ENCODE data around the gene EPS8L2. TPM values are rescaled to one million over a fixed set of nuclear protein-coding genes. Genes with fewer than 3 reads are reported as not detected.

Gene EPS8L2
- total and polyA plus RNA-seq, 9 of the 15 experiments (the other 6 are each of a cell fraction or from before 2014, with no cell fraction given), result 0.75 to 17.0 (median 3.7) TPM

GRCh38 chr11:770642-771616 is 64.9 kb downstream of the EPS8L2 start (continued):
- TF ChIP-seq, protein P1, sequence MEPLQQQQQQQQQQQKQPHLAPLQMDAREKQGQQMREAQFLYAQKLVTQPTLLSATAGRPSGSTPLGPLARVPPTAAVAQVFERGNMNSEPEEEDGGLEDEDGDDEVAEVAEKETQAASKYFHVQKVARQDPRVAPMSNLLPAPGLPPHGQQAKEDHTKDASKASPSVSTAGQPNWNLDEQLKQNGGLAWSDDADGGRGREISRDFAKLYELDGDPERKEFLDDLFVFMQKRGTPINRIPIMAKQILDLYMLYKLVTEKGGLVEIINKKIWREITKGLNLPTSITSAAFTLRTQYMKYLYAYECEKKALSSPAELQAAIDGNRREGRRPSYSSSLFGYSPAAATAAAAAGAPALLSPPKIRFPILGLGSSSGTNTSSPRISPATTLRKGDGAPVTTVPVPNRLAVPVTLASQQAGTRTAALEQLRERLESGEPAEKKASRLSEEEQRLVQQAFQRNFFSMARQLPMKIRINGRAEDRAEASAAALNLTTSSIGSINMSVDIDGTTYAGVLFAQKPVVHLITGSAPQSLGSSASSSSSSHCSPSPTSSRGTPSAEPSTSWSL (CRISPR knock-in tag; IDR thresholded peaks at IDR 0.05; ENCODE audit: borderline replicate concordance), result no peak
- TF ChIP-seq SNIP1 (IDR thresholded peaks at IDR 0.05; ENCODE audit: low read depth), result no peak
- TF ChIP-seq, protein P2, sequence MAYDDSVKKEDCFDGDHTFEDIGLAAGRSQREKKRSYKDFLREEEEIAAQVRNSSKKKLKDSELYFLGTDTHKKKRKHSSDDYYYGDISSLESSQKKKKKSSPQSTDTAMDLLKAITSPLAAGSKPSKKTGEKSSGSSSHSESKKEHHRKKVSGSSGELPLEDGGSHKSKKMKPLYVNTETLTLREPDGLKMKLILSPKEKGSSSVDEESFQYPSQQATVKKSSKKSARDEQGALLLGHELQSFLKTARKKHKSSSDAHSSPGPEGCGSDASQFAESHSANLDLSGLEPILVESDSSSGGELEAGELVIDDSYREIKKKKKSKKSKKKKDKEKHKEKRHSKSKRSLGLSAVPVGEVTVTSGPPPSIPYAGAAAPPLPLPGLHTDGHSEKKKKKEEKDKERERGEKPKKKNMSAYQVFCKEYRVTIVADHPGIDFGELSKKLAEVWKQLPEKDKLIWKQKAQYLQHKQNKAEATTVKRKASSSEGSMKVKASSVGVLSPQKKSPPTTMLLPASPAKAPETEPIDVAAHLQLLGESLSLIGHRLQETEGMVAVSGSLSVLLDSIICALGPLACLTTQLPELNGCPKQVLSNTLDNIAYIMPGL (CRISPR knock-in tag; IDR thresholded peaks at IDR 0.05), result no peak
- no peak for TF ChIP-seq RAD21 (CRISPR knock-in tag; conservative IDR thresholded peaks at IDR 0.05 in 1 of 2, IDR thresholded peaks at IDR 0.05 in 1 of 2)
- no peak for TF ChIP-seq CREB3 (tag; conservative IDR thresholded peaks at IDR 0.05; ENCODE audit: low read depth)
- TF ChIP-seq ZNF551 (CRISPR knock-in tag; IDR thresholded peaks at IDR 0.05), result no peak
- TF ChIP-seq SP1 (CRISPR knock-in tag; IDR thresholded peaks at IDR 0.05), result no peak
